Fibroblast of gingiva (primary cell): Measurements from ENCODE around the gene LRRFIP1.
"Not testable (repeated sequence)": the region's sequence is repeated elsewhere in the genome, so short reads cannot be mapped to it uniquely, and the experiment has no call there.

Source experiments
- DNase-seq: peaks from one replicate; pipeline ENCODE4 v3.0.0-alpha.2; 2011; ENCODE audit warnings: low read depth

Gene LRRFIP1

DNA sequence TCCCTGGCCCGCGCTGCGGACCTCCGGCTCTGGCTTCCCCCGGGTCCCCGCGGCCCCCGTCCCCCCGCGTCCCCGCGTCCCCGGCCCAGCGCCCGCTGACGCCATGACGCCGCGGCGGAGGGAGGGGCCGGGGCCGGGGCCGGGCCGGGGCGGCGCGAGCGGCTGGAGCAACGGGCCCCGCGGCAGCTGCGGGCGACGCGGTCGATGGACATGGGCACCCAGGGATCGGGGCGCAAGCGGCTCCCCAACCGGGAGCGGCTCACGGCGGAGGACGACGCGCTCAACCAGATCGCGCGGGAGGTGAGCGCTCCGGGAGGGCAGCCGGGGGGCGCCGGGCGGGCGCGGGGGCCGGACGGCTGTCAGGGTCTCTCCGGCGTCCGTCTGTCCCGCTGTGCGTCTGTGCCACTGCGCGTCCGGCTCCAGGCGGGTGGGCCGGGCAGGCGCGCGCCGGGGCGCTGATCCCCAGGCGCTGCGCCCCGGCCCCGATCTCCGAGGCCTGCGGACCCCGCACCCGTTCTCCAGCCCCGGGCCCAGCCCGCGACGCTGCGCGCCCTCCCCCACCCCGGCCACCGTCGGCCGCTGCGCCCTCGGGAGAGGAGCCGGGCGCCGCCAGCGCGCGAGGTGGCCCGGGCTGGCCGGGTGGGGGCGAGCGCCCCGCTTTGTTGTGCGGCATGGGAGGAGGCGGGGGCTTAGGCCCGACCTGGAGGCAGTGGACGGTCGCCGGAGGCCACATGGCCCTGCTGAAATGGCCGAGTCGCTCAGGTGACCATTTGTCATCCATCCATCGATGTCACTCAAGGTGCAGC is at the start of gene LRRFIP1:
Gene LRRFIP1, plus strand, starts transcription at position 147 of the 806 bp plus-strand sequence. Its CDS starts 58 bp downstream, at position 205.
- peak; percentile 27 for DNase-seq

DNA sequence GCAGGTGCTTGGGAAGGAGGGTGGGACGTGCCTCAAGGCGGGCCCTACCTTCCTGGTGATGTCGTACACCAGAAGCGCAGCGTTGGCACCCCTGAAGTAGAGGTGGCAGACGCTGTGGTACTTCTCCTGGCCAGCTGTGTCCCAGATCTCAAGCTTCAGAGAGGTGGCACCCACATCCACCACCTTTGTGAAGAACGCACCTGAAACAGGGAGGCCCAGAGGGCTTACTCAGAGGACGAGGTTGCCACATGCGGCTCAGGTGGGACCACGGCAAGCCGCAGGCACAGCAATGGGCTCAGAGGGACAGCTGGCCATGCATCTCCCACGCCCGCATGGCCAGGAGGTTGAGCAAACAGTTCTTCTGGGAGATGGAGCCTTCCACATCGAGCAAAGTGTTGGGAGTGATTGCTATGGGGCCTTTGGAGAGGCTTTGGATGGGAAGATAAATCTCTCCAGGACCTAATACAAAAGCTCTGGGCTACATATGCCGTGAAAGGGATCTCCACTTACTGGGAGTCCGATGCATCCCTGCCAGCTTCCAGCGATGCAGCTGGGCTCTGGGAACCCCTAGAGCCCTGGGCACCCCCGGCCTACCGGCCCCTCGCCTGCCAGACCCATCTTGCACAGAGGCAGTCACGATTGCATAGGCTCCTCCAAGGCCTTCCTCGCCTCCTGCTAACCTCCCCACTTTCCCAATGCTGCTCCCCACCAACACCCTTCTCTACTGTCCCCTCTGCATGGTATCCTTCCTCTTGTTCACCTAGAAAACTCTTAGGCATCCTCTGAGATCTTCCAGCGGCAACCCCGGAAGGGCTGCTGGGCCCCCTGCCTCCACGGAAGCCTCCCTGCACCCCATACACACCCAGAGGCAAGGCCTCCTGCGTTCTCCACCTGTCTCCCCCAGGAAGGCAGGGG is 49.2 kb upstream of the LRRFIP1 start:
- no peak for DNase-seq

DNA sequence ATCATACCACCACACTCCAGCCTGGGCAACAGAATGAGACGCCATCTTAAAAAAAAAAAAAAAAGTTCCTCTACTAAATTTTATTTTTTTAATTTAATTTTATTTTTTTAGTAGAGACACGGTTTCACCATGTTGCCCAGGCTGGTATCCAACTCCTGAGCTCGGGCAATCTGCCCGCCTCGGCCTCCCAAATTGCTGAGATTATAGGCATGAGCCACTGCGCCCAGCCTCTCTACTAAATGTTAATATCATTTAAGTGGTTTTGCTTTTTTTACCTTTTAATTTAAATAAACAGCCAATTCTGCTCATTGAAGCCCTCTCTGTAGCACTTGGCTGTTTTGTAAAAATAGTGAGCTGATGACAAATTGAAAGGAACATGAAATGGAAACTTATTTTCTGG is 46.1 kb upstream of the LRRFIP1 start:
- no peak for DNase-seq

GRCh38 chr2:237581751-237582746 is 45.3 kb upstream of the LRRFIP1 start:
- peak; percentile 69 for DNase-seq

DNA sequence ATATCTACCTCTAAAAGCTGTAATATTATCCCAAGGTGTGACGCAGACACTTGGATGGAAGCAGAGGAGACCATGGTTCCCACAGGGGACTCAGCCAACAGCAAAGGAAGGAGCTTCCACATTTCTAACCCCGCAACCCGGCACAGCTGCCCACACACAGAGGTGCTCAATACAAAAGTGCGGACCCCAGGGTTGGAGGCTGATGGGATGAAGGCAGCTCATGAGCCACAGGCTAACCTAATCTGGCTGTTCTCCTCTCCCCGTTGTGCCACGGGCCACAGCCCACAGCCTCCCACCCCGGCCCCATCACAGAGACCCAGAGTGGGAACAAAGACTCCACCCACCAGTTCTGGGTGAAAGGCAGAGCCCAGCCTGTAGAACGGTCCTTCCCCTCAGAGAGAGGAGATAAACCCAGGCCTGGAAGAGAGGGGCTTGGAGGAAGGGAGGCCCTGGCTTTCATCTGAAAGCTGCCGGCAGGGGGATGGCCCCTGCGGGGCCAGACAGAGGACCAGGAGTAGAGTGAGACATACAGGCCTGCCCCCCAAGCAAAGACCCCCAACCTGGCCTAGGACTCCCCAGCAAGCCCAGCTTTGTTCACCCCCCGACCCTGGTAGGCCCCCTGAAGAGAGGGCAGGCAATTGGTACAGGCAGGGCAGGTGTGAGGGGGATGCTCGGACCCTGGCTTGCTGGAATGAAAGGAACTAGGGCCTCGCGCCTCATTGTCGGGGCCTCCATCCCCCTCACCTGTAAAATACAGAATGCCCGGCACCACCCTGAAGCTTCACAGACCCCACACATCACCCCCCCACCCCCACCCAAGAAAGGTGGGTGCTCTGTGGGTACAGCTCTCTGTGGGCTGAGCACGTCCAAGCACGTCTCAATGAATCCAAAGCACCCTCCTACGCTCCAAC is 43.7 kb upstream of the LRRFIP1 start:
- DNase-seq, result no peak

- no peak for DNase-seq
Observed at GRCh38 chr2:237585590-237586221, 41.7 kb upstream of the LRRFIP1 start.

DNA sequence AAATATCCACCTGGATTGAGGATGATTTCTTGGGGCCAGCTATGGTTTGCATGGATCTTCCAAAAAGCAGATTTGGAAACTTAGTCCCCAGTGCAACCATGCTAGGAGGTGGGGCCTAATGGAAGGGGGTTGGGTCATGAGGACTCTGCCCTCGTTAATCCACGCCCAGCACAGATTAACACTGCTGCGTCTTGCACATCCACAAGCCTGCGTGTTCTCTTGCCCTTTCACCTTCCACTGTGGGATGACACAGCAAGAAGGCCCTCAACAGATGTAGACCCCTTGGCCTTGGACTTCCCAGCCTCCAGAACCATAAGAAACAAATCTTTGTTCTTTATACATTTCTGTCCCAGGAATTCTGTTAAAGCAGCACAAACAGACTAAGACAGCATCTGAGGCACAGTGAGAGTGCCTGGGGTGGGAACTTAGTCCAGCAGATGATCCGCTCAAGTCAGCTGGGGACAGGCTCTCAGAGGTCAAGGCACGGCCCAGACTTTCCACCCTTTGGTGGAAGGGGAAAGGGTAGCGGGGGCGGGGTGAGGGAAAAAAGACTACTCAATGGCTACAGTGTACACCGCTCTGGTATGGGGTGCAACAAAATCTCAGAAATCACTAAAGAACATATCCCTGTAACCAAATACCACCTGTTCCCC is 39.2 kb upstream of the LRRFIP1 start:
- no peak for DNase-seq

- DNase-seq, result no peak
Observed at GRCh38 chr2:237590272-237591140, 36.9 kb upstream of the LRRFIP1 start, which contains the start of gene RAB17. RAB17 (minus strand) TSS chr2:237590734; CDS start chr2:237586154, 4,580 bp downstream.

DNA sequence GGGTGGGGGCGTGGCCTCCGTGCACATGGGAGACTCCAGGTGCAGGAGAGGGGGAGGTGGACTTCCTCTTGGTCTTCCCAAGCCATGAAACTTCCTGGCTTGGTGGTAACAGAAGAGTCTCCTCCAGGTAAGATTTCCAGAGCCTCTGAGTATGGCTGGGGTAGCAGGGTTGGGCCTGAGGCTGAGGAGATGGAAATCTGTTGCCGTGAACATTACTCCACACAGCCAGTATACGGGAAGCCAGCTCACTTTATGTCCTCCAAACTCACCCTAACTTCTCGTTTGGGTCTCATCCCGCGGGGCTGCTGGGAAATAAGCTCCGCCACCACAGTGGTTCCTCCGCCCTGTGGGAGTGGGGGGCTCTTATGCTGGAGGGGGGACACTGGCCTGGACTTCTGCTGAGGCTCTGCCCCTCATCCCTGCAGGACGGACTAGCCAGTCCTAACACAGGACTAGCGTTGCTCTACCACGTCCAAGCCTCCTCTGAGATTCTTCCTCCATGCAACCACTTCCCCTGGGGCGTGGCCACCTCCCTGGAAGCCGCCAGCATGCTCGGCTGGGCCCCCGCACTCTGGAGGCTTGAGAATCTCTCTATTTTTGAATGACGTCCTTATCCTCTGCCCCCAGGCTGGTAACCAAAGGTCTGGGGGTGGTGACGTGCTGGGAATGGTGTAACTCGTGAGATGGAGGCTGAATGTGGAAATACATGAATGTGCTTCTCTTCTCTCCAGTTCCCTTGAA is 36.1 kb upstream of the LRRFIP1 start:
- DNase-seq, result no peak

GRCh38 chr2:237592425-237592980 is 34.9 kb upstream of the LRRFIP1 start:
- DNase-seq, result no peak

GRCh38 chr2:237593036-237593435 is 34.4 kb upstream of the LRRFIP1 start:
- no peak for DNase-seq

- no peak for DNase-seq
Observed at GRCh38 chr2:237593596-237594320, 33.6 kb upstream of the LRRFIP1 start.

DNA sequence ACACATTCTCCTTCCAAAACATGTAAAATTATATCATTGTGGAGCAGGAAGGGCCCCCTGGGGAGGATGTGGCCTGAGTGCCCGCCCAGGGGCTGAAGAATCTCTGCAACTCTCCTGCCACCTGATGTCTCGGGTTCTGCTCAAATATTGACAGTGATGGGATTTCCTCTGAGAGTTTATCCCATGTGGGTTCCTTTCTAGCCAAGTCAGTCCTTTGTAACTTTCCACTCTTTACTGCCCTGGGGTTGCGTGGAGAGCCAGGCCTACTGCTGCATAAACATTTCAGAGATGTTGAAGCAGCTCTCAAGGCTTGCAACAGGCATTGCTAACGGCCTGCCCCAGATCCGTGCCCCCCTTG is 32.9 kb upstream of the LRRFIP1 start:
- DNase-seq, result no peak

GRCh38 chr2:237595829-237596519 is 31.4 kb upstream of the LRRFIP1 start:
- not testable (repeated sequence) for DNase-seq

DNA sequence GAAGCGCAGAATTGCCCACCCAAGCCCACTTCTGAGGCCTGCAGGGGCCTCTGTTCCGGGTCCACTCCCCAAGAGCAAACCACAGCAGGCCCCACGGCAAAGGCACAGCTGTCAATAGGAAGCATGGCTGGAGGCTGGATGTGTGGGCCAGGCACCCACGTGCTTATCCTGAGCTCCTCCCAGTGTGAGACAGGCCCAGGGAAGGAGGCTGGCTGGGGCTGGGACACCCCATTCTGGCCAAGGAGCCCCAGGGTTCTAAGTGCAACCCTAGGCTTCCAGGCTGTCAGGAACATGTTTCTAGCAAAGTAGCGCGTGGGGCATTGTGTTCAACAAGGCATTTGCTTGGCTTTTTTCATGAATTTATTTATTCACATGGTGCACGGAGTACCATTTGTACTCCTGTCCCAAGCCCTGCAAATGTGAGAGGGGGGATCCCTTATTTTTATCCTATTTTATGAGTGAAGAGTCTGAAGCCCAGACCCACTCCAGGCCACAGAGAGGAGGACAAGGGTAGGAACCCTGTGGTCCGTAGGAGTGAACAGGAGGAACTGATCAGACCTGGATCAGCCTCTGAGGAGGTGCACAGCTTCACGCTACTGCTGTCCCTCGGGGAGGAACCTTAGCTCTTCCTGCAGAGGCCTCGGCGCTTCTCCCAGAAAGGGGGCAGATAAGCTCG is 30.7 kb upstream of the LRRFIP1 start:
- no peak for DNase-seq
